HG02798 (cell line): ENCODE data around the gene NCKAP5.

Source experiments
- ATAC-seq: cut with Tn5 transposase; IDR thresholded peaks from one replicate; pipeline ENCODE4 v1.9.1; 2021; ENCODE audit warnings: mild to moderate bottlenecking; ENCODE audit not compliant: unreplicated experiment, poor library complexity

NCKAP5 gene

GRCh38 chr2:132766573-132766972, 801.7 kb downstream of the NCKAP5 start:
- ATAC-seq: no peak

GRCh38 chr2:132761437-132761836, 806.8 kb downstream of the NCKAP5 start:
- no peak for ATAC-seq

- ATAC-seq: no peak
Observed at GRCh38 chr2:132760971-132761370, 807.3 kb downstream of the NCKAP5 start.

- ATAC-seq: no peak
Observed at GRCh38 chr2:132760405-132760804, 807.9 kb downstream of the NCKAP5 start.

GRCh38 chr2:132758995-132759394, 809.3 kb downstream of the NCKAP5 start:
- ATAC-seq: no peak

GRCh38 chr2:132757676-132758075, 810.6 kb downstream of the NCKAP5 start:
- no peak for ATAC-seq

- no peak for ATAC-seq
Observed at GRCh38 chr2:132757002-132757589, 811.2 kb downstream of the NCKAP5 start.

GRCh38 chr2:132754867-132755472, 813.3 kb downstream of the NCKAP5 start:
- ATAC-seq: peak; percentile 59

GRCh38 chr2:132754392-132754791, 813.9 kb downstream of the NCKAP5 start:
- ATAC-seq: no peak

- ATAC-seq: no peak
Observed at GRCh38 chr2:132752421-132753206, 815.6 kb downstream of the NCKAP5 start.

GRCh38 chr2:132751836-132752235, 816.4 kb downstream of the NCKAP5 start:
- ATAC-seq: no peak

- no peak for ATAC-seq
Observed at GRCh38 chr2:132750606-132751005, 817.7 kb downstream of the NCKAP5 start.

GRCh38 chr2:132747046-132747445, 821.2 kb downstream of the NCKAP5 start:
- ATAC-seq: peak; percentile 75

GRCh38 chr2:132741754-132742153, 826.5 kb downstream of the NCKAP5 start:
- ATAC-seq: no peak

GRCh38 chr2:132740081-132740720, 828.1 kb downstream of the NCKAP5 start:
- ATAC-seq: no peak

- no peak for ATAC-seq
Observed at GRCh38 chr2:132738223-132738622, 830.0 kb downstream of the NCKAP5 start.

GRCh38 chr2:132736059-132736458, 832.2 kb downstream of the NCKAP5 start:
- no peak for ATAC-seq

- no peak for ATAC-seq
Observed at GRCh38 chr2:132734961-132735360, 833.3 kb downstream of the NCKAP5 start.

GRCh38 chr2:132733094-132733493, 835.2 kb downstream of the NCKAP5 start:
- no peak for ATAC-seq

GRCh38 chr2:132732694-132733093, 835.6 kb downstream of the NCKAP5 start:
- no peak for ATAC-seq

- ATAC-seq: no peak
Observed at GRCh38 chr2:132731441-132731840, 836.8 kb downstream of the NCKAP5 start.
